SK-N-MC (cell line): ENCODE measurements around the gene ADPRH.
A peak's percentile ranks its signal among the peaks of the same experiment; 100 is the strongest.

Experiments used
- DNase-seq: peaks from one replicate; pipeline ENCODE4 v3.0.0-alpha.2; 2011; ENCODE audit warnings: low read depth, low spot score
- H3K27ac ChIP-seq: fragments of 200-600 bp; sonication (generic); 2 replicates; pipeline ENCODE4 v1.5.1; 2016; ENCODE audit warnings: mixed run types
- H3K36me3 ChIP-seq: fragments of 200-600 bp; sonication (generic); 2 replicates; pipeline ENCODE4 v1.6.1; 2017; ENCODE audit warnings: antibody characterized with exemption, low read length, mixed read lengths; ENCODE audit not compliant: insufficient read depth
- H3K4me3 ChIP-seq: fragments of 200-600 bp; sonication (generic); 2 replicates; pipeline ENCODE4 v1.5.1; 2016
- H3K9ac ChIP-seq: fragments of 200-600 bp; sonication (generic); 2 replicates; pipeline ENCODE4 v1.8.0; 2017; ENCODE audit warnings: mixed run types, mixed read lengths; ENCODE audit not compliant: insufficient read length
- H3K9me3 ChIP-seq: fragments of 200-600 bp; sonication (generic); 2 replicates; pipeline ENCODE4 v1.6.1; 2017; ENCODE audit warnings: low read depth, mild to moderate bottlenecking, antibody characterized with exemption, low read length, moderate library complexity, mixed read lengths
- EZH2 ChIP-seq: fragments of 200-600 bp; sonication (generic); IDR thresholded peaks from one replicate; pipeline ENCODE4 v1.6.1; 2017; ENCODE audit warnings: antibody characterized with exemption
- FOXP2 ChIP-seq: optimal IDR thresholded peaks from 2 replicates; pipeline ENCODE3; 2011; ENCODE audit warnings: mild to moderate bottlenecking, moderate library complexity; ENCODE audit not compliant: insufficient read depth; ENCODE audit errors: extremely low read length, control extremely low read depth
- POLR2AphosphoS5 ChIP-seq: IDR thresholded peaks from 2 replicates; pipeline ENCODE4 v1.6.1; 2012; ENCODE audit warnings: mild to moderate bottlenecking, low read depth, low read length, borderline replicate concordance

ADPRH gene

DNA sequence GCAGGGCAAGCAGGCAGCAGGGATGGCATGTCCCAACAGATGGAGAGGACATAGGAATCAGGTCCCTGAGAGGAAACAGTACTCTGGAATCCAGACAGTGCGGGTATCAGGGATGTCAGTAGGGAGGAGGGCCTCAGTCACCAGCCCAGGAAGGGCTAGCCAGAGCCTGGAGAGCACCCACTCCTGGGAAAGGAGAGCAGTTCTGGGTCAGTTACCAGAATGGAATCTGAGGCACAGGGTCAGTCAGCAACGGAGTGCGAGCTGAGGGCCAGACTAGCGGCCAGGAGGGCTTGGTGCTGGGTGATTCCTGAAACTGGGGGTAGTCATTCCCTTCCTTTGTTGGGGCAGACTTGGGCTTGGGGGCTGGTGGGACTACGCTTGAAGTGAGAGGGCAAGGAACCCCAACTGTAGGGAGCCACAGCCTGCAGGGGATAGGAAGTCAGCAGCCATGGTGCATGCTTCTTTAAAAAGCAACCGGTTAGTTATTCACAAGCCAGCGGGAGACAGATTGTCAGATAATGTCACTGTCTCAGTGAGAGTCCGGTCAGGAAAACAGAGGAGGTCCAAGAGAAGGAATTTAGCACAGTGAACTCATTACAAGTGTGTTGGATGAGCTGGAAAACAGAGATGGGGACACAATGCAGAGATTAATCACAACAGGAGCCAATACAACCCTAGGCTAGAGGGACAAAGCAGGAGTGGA lies 46.3 kb downstream of the ADPRH start:
- Histone ChIP-seq H3K27ac (no peak overlapping the region), H3K36me3 (no peaks in the 10 kb centered on the region), H3K4me3 (no peak overlapping the region), H3K9ac (no peak overlapping the region), H3K9me3 (no peaks in the 10 kb centered on the region)
- no peak for TF ChIP-seq EZH2
- no peak for TF ChIP-seq FOXP2
- TF ChIP-seq POLR2AphosphoS5 = no peak
- DNase-seq = no peak

DNA sequence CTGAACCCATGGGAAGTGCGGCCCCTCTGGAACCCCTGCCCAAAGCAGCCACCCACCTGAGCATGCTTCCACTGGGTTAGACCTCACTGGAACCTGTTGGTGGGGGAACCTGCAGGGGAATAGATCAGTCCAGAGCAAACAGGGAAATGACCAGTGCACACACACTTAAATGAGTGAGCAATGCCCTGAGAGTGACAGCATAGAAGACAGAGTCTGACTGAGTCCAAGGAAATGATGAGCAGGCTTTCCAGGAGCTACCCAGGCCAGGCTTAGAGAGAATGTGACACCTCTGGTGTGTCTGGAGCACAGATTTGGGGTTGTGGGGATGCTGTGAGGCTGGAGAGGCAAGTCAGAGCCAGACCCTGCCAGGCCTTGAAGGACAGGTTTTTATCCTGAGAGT lies 46.9 kb downstream of the ADPRH start:
- Histone ChIP-seq H3K27ac (no peak overlapping the region), H3K9me3 (no peaks in the 10 kb centered on the region), H3K4me3 (no peak overlapping the region), H3K36me3 (no peaks in the 10 kb centered on the region), H3K9ac (no peak overlapping the region)
- no peak for DNase-seq
- TF ChIP-seq FOXP2 = no peak
- no peak for TF ChIP-seq POLR2AphosphoS5
- TF ChIP-seq EZH2 = no peak

DNA sequence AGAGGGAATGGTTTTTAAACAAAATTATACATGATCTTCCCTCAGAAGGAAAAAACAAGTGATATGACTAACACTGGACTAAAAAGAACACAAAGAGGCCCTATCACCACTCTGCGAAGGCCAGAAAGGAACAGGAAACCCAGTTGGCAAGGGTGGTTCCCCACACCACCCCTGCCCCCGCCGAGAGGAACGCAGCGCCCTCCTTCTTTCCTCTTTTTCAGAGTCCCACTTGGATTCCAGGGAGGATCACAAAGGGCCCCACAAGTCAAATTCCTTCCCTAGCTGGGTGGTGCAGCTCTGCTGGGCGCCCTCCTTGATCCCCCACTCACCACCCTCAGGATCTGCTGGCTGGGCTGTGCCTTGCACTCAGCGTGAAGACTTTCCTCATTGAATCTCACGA lies 48.2 kb downstream of the ADPRH start:
- no peaks in the 10 kb centered on the region for H3K9me3 ChIP-seq
- TF ChIP-seq POLR2AphosphoS5 = no peak
- no peak for TF ChIP-seq EZH2
- no peak for TF ChIP-seq FOXP2
- no peak overlapping the region for H3K27ac ChIP-seq
- DNase-seq = no peak
- no peak overlapping the region for H3K4me3 ChIP-seq
- no peak overlapping the region for H3K9ac ChIP-seq
- H3K36me3 ChIP-seq = no peaks in the 10 kb centered on the region

DNA sequence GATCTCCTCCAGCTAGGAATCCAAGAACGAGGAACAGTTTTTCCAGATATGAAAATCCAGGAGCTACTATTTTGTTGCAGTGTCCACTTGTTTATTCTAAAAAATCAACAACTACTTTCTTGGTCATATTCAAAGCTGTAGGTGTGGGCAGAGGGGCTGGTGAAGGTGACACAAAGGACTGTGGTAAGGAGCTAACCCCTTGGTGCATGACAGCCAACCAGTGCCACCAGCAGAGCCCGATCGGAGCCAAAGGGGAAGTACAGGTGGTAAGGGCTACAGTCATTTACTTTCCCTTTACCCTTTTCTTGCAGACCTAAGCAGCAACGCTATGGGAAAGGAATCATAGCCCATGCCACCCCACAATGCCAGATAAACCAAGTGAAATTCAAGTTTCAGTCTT lies 49.1 kb downstream of the ADPRH start:
- no peaks in the 10 kb centered on the region for H3K36me3 ChIP-seq
- TF ChIP-seq FOXP2 (no peak), POLR2AphosphoS5 (no peak), EZH2 (no peak)
- H3K9ac ChIP-seq = no peak overlapping the region
- DNase-seq = no peak
- no peak overlapping the region for H3K4me3 ChIP-seq
- H3K27ac ChIP-seq = no peak overlapping the region
- H3K9me3 ChIP-seq = no peaks in the 10 kb centered on the region

DNA sequence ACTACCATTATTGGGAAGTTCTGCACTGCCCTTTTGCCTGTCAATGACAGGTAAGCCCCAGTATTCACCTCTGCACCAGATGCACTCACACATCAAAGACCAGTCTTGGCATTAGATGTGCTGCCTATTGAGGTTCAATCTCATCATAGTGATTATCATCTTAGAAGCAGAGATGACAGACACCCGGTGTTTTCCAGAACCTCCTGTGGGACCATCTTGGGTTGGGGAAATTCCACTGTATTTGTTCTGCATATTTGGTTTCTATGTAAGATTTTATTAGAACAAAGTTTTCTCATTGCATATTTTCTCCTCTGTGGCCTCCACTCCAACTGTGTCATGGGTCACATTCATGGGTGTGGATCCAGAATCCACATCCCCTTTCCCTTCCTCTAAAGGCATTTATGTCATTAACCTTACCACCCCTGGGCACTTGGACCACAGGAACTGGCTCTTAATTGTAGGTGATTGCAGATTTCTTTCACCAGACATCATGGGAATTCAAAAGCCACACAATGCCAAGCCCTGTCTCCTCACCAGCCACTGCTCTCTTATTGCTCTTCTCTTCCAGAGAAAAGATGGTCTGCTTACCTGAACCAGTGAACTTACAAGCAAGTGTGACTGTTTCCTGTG lies 49.6 kb downstream of the ADPRH start:
- no peak for TF ChIP-seq POLR2AphosphoS5
- no peak for DNase-seq
- no peak overlapping the region for H3K27ac ChIP-seq
- no peak overlapping the region for H3K4me3 ChIP-seq
- H3K9me3 ChIP-seq = no peaks in the 10 kb centered on the region
- H3K36me3 ChIP-seq = no peaks in the 10 kb centered on the region
- no peak overlapping the region for H3K9ac ChIP-seq

DNA sequence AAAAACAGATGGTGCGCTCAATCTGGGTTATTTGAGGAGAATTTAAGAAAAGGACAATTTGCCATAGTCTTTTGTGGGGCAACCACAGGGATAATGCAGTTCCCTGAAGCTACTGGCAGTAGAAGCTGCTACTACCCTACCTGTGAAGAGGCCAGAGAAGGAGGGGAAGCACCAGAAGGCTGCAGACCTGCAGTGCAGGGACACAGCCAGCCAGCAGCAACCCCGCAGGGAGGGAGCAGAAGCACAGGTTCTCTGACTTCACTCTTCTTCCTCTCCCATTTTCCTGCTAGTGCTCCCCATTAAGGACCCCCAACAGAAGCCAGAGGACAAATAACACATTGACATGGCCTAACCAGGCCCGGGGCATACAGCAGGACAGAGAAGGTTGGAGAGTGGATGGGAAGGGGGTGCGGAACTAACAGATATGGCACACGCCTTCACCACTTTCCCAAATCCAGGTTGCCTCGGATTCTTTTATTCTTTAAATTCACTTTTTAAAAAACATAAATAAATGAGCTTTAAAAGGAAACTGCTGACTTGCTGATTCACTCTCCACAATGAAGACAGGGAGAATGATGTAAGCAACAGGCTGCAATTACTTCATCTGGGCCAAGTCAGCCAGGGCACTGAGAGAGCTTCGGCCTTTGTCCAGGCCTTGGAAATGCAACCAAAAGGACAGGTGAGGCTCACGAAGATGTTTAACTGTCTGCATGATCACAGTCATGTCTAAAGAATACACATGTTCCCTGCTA lies 51.0 kb downstream of the ADPRH start:
- TF ChIP-seq EZH2 (no peak), FOXP2 (no peak), POLR2AphosphoS5 (no peak)
- no peak overlapping the region for H3K4me3 ChIP-seq
- H3K9me3 ChIP-seq = no peaks in the 10 kb centered on the region
- no peaks in the 10 kb centered on the region for H3K36me3 ChIP-seq
- 0 out of 2 replicates have a peak overlapping the region, but pooled peaks have one; percentile 5 for H3K27ac ChIP-seq
- no peak for DNase-seq
- no peak overlapping the region for H3K9ac ChIP-seq

DNA sequence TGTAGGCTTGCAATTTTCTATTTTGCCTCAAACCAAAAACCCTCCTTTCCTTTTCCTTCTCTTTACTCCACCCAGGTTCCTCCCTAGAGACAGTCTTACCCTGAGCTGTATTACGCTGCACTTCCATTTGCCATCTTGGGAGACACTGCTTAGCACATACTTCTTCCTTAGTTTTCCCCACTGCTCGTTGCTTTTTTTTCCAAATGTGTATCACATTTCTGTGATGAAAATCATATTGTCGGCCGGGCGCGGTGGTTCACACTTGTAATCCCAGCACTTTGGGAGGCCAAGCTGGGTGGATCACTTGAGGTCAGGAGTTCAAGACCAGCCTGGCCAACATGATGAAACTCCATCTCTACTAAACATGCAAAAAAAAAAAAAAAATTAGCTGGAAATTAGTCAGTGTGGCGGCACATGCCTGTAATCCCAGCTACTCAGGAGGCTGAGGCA lies 51.6 kb downstream of the ADPRH start:
- Histone ChIP-seq H3K9me3 (no peaks in the 10 kb centered on the region), H3K4me3 (no peak overlapping the region), H3K36me3 (no peaks in the 10 kb centered on the region), H3K27ac (0 out of 2 replicates have a peak overlapping the region, but pooled peaks have one; percentile 5), H3K9ac (no peak overlapping the region)
- TF ChIP-seq FOXP2 (no peak), EZH2 (no peak), POLR2AphosphoS5 (no peak)
- no peak for DNase-seq

DNA sequence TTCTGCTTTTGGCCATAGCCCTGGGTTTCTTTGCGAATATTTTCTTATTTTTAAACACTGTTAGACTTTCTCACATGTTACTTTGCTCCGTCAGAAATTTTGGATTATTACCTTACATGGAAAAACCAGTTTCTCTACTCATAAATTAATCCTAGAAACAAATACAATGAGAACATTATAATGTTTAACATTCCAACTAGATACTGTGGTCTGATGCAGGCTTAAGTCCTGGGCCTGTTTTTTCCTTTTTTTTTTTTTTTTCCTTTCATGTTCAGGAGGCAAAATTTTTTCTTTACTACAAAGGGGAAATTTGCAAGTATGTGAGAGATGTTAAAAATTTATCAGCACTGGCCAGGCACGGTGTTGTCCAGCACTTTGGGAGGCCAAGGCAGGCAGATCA lies 52.2 kb downstream of the ADPRH start:
- DNase-seq = no peak
- no peaks in the 10 kb centered on the region for H3K9me3 ChIP-seq

More for the DNA sequence above, 52.2 kb downstream of the ADPRH start:
- H3K27ac ChIP-seq = no peak overlapping the region
- no peak overlapping the region for H3K4me3 ChIP-seq
- H3K36me3 ChIP-seq = no peaks in the 10 kb centered on the region
- TF ChIP-seq FOXP2 (no peak), EZH2 (no peak), POLR2AphosphoS5 (no peak)
- H3K9ac ChIP-seq = no peak overlapping the region
